CD4-positive, CD25-positive, alpha-beta regulatory T cell (primary cell): ENCODE data around the gene BAD. TPM values are rescaled to one million over a fixed set of nuclear protein-coding genes. Genes with fewer than 3 reads are reported as not detected.

Source experiments
- ATAC-seq, 2 donors: fragments of 150-1000 bp; cut with Tn5 transposase; one replicate each; pipeline ENCODE4 v1.10.0; 2021; ENCODE audit warnings: low read depth in 2 of 2, moderate number of reproducible peaks in 2 of 2, moderate library complexity in 1 of 2
- DNase-seq, 3 donors: peaks; one replicate each; pipeline versions ENCODE4 v3.0.0 to v3.0.0-alpha.2; 2012 to 2022; ENCODE audit warnings: mixed read lengths in 1 of 3
- H3K27ac ChIP-seq: one replicate; pipeline ENCODE4 v1.7.0; 2013; ENCODE audit warnings: mild to moderate bottlenecking, low read length; ENCODE audit not compliant: insufficient read depth, poor library complexity, severe bottlenecking
- H3K27me3 ChIP-seq: one replicate; pipeline ENCODE4 v1.7.0; 2013; ENCODE audit warnings: low read length; ENCODE audit not compliant: control insufficient read depth, insufficient read depth
- H3K36me3 ChIP-seq: one replicate; pipeline ENCODE4 v1.7.0; 2013; ENCODE audit warnings: mild to moderate bottlenecking, low read length, moderate library complexity; ENCODE audit not compliant: control insufficient read depth, insufficient read depth
- H3K4me1 ChIP-seq: 2 replicates; pipeline ENCODE4 v1.7.0; 2013; ENCODE audit warnings: mild to moderate bottlenecking, low read length; ENCODE audit not compliant: insufficient read depth, control insufficient read depth, poor library complexity, severe bottlenecking
- H3K4me3 ChIP-seq: one replicate; pipeline ENCODE4 v1.7.0; 2013; ENCODE audit warnings: low read depth, mild to moderate bottlenecking, low read length, moderate library complexity
- H3K9me3 ChIP-seq, 2 experiments: 1 replicate in 1 of 2; 2 replicates in 1 of 2; pipeline ENCODE4 v1.7.0; 2013; ENCODE audit warnings: low read length in 2 of 2, mild to moderate bottlenecking in 1 of 2, moderate library complexity in 1 of 2; ENCODE audit not compliant: control insufficient read depth in 2 of 2
- H3K27ac Mint-ChIP-seq, 3 donors: one replicate each; pipeline ENCODE4 v1.8.0; 2020 to 2022; ENCODE audit warnings: mild to moderate bottlenecking in 3 of 3, mixed read lengths in 3 of 3, moderate library complexity in 2 of 3
- H3K27me3 Mint-ChIP-seq: one replicate; pipeline ENCODE4 v1.8.0; 2022; ENCODE audit warnings: mild to moderate bottlenecking, mixed read lengths
- H3K36me3 Mint-ChIP-seq: one replicate; pipeline ENCODE4 v1.8.0; 2020; ENCODE audit warnings: mixed read lengths
- H3K4me1 Mint-ChIP-seq, 4 donors: one replicate each; pipeline ENCODE4 v1.8.0; 2020 to 2022; ENCODE audit warnings: mixed read lengths in 4 of 4, mild to moderate bottlenecking in 1 of 4
- H3K4me3 Mint-ChIP-seq, 4 donors: one replicate each; pipeline ENCODE4 v1.8.0; 2020 to 2022; ENCODE audit warnings: mild to moderate bottlenecking in 4 of 4, mixed read lengths in 4 of 4, moderate library complexity in 3 of 4
- H3K9me3 Mint-ChIP-seq, 7 donors: one replicate each; pipeline ENCODE4 v1.8.0; 2020 to 2022; ENCODE audit warnings: mixed read lengths in 7 of 7, mild to moderate bottlenecking in 3 of 7, moderate library complexity in 2 of 7
- polyA plus RNA-seq, 4 donors: library from polyadenylated mRNA; unstranded; fragments of 300-500 nt; fragmentation: Illumina TruSeq; gene quantifications; one replicate each; pipeline ENCODE4 v1.2.3, GENCODE V29; 2021
- total RNA-seq: library from RNA; stranded (reverse); gene quantifications from one replicate; pipeline ENCODE4 v1.2.3, GENCODE V29; 2022

Gene BAD
- total and polyA plus RNA-seq, 5 donors from 2014 or later, result 25.7 to 50.4 (median 43.8) TPM

- Histone ChIP-seq H3K9me3 (no peaks in the 10 kb centered on the region), H3K36me3 (peaks cover 40% of the 10 kb centered on the region), H3K4me3 (no peak overlapping the region), H3K27ac (no peak overlapping the region), H3K27me3 (no peaks in the 10 kb centered on the region), H3K4me1 (peaks cover 28% of the 10 kb centered on the region)
- H3K4me3 Mint-ChIP-seq, result no peak overlapping the region
- no peak overlapping the region for H3K27ac Mint-ChIP-seq
- peaks cover 6% of the 10 kb centered on the region for H3K36me3 Mint-ChIP-seq
- no peak for DNase-seq
- H3K27me3 Mint-ChIP-seq, result no peaks in the 10 kb centered on the region
- no peaks in the 10 kb centered on the region for H3K9me3 Mint-ChIP-seq
- H3K4me1 Mint-ChIP-seq, result peaks cover 0 to 25% (median 11%) of the 10 kb centered on the region in 4 donors
- no peak for ATAC-seq
Measured at GRCh38 chr11:64222651-64223000, 61.8 kb downstream of the BAD start.

- H3K36me3 Mint-ChIP-seq, result peaks cover 10% of the 10 kb centered on the region
Measured at GRCh38 chr11:64220798-64221197, 63.7 kb downstream of the BAD start.

GRCh38 chr11:64220271-64220670 lies 64.2 kb downstream of the BAD start:
- ATAC-seq, result no peak
- H3K27me3 Mint-ChIP-seq, result no peaks in the 10 kb centered on the region

More at GRCh38 chr11:64220798-64221197, 63.7 kb downstream of the BAD start:
- Mint-ChIP-seq H3K27me3 (no peaks in the 10 kb centered on the region), H3K4me3 (no peak overlapping the region), H3K4me1 (peaks cover 0 to 16% (median 4%) of the 10 kb centered on the region in 4 donors), H3K9me3 (no peaks in the 10 kb centered on the region), H3K27ac (peak overlapping the region in 1 of 3 donors; percentile 36)
- peaks cover 12% of the 10 kb centered on the region for H3K4me1 ChIP-seq
- DNase-seq (no peak), ATAC-seq (no peak)
- H3K36me3 ChIP-seq, result peaks cover 47% of the 10 kb centered on the region
- no peak overlapping the region for H3K27ac ChIP-seq
- H3K9me3 ChIP-seq, result no peaks in the 10 kb centered on the region
- H3K27me3 ChIP-seq, result no peaks in the 10 kb centered on the region
- H3K4me3 ChIP-seq, result no peak overlapping the region

More at GRCh38 chr11:64220271-64220670, 64.2 kb downstream of the BAD start:
- H3K36me3 Mint-ChIP-seq, result peaks cover 10% of the 10 kb centered on the region
- H3K4me1 ChIP-seq, result peaks cover 6% of the 10 kb centered on the region
- no peak overlapping the region for H3K27ac Mint-ChIP-seq
- peaks cover 0 to 14% (median 3%) of the 10 kb centered on the region in 4 donors for H3K4me1 Mint-ChIP-seq
- H3K9me3 Mint-ChIP-seq, result no peaks in the 10 kb centered on the region
- H3K27me3 ChIP-seq, result no peaks in the 10 kb centered on the region
- H3K9me3 ChIP-seq, result no peaks in the 10 kb centered on the region
- no peak for DNase-seq
- H3K27ac ChIP-seq, result no peak overlapping the region
- no peak overlapping the region for H3K4me3 ChIP-seq
- H3K36me3 ChIP-seq, result peaks cover 50% of the 10 kb centered on the region
- H3K4me3 Mint-ChIP-seq, result no peak overlapping the region

Other genes with a start within 250 kb of the BAD start
- not detected for gene FLRT1, start 248.7 kb downstream of the BAD start, total RNA-seq
- under 1 TPM in 1 of 4 donors, not detected in 3; 0.21 TPM for gene FLRT1, start 248.7 kb downstream of the BAD start, polyA plus RNA-seq
- 5.6 TPM for gene MACROD1, start 118.6 kb downstream of the BAD start, total RNA-seq
- gene MACROD1, start 118.6 kb downstream of the BAD start, polyA plus RNA-seq, result 10 to 100 TPM in 1 of 4 donors, 1 to 10 TPM in 3; 5.3 to 12.7 (median 7.0) TPM
- gene STIP1, start 98.5 kb downstream of the BAD start, total RNA-seq, result 57.8 TPM
- gene STIP1, start 98.5 kb downstream of the BAD start, polyA plus RNA-seq, result 10 to 100 TPM; 62.8 to 72.3 (median 64.8) TPM
- gene FERMT3, start 77.9 kb downstream of the BAD start, total RNA-seq, result 156 TPM
- 100 to 1,000 TPM; 151 to 183 (median 175) TPM for gene FERMT3, start 77.9 kb downstream of the BAD start, polyA plus RNA-seq
- gene TRPT1, start 58.5 kb downstream of the BAD start, total RNA-seq, result 14.6 TPM
- 10 to 100 TPM; 33.2 to 37.0 (median 35.3) TPM for gene TRPT1, start 58.5 kb downstream of the BAD start, polyA plus RNA-seq
- 43.1 TPM for gene NUDT22, start 58.4 kb downstream of the BAD start, total RNA-seq
- gene NUDT22, start 58.4 kb downstream of the BAD start, polyA plus RNA-seq, result 10 to 100 TPM; 35.8 to 46.9 (median 40.7) TPM
- 41.9 TPM for gene DNAJC4, start 54.1 kb downstream of the BAD start, total RNA-seq
- gene DNAJC4, start 54.1 kb downstream of the BAD start, polyA plus RNA-seq, result 10 to 100 TPM; 18.1 to 22.8 (median 20.4) TPM
- gene VEGFB, start 50.1 kb downstream of the BAD start, total RNA-seq, result 19.6 TPM
- gene VEGFB, start 50.1 kb downstream of the BAD start, polyA plus RNA-seq, result 1 to 10 TPM; 6.5 to 8.6 (median 8.0) TPM
- 21.1 TPM for gene FKBP2, start 43.6 kb downstream of the BAD start, total RNA-seq
- gene FKBP2, start 43.6 kb downstream of the BAD start, polyA plus RNA-seq, result 10 to 100 TPM; 36.8 to 47.8 (median 43.2) TPM
- 22.4 TPM for gene PPP1R14B, start 37.7 kb downstream of the BAD start, total RNA-seq
- 10 to 100 TPM; 23.0 to 37.6 (median 29.4) TPM for gene PPP1R14B, start 37.7 kb downstream of the BAD start, polyA plus RNA-seq
- 3.6 TPM for gene PLCB3, start 33.1 kb downstream of the BAD start, total RNA-seq
- under 1 TPM; 0.10 to 0.40 (median 0.25) TPM for gene PLCB3, start 33.1 kb downstream of the BAD start, polyA plus RNA-seq
- 26.0 TPM for gene GPR137, start 1.2 kb upstream of the BAD start, total RNA-seq
- 1 to 10 TPM; 4.1 to 8.1 (median 5.8) TPM for gene GPR137, start 1.2 kb upstream of the BAD start, polyA plus RNA-seq
- gene KCNK4, start 6.6 kb upstream of the BAD start, total RNA-seq, result not detected
- gene KCNK4, start 6.6 kb upstream of the BAD start, polyA plus RNA-seq, result not detected
- gene CATSPERZ, start 15.7 kb upstream of the BAD start, total RNA-seq, result not detected
- gene CATSPERZ, start 15.7 kb upstream of the BAD start, polyA plus RNA-seq, result not detected
- gene ESRRA, start 20.9 kb upstream of the BAD start, total RNA-seq, result 28.6 TPM
- 1 to 10 TPM; 6.0 to 7.4 (median 6.4) TPM for gene ESRRA, start 20.9 kb upstream of the BAD start, polyA plus RNA-seq
- gene TRMT112, start 32.9 kb upstream of the BAD start, total RNA-seq, result 95.6 TPM
- gene TRMT112, start 32.9 kb upstream of the BAD start, polyA plus RNA-seq, result 100 to 1,000 TPM; 418 to 512 (median 480) TPM
- 40.1 TPM for gene PRDX5, start 33.5 kb upstream of the BAD start, total RNA-seq
- 100 to 1,000 TPM; 170 to 217 (median 187) TPM for gene PRDX5, start 33.5 kb upstream of the BAD start, polyA plus RNA-seq
- 144 TPM for gene CCDC88B, start 55.5 kb upstream of the BAD start, total RNA-seq
- 10 to 100 TPM in 2 of 4 donors, 1 to 10 TPM in 2; 7.4 to 11.7 (median 9.7) TPM for gene CCDC88B, start 55.5 kb upstream of the BAD start, polyA plus RNA-seq
- gene RPS6KA4, start 74.5 kb upstream of the BAD start, total RNA-seq, result 32.7 TPM
- gene RPS6KA4, start 74.5 kb upstream of the BAD start, polyA plus RNA-seq, result 10 to 100 TPM in 2 of 4 donors, 1 to 10 TPM in 2; 6.3 to 14.6 (median 11.1) TPM